Medulla oblongata (tissue), 1 donor: ENCODE results near the gene PLD5.
"Not testable (repeated sequence)": the region's sequence is repeated elsewhere in the genome, so short reads cannot be mapped to it uniquely, and the experiment has no call there.

Source experiments
- DNase-seq: peaks from one replicate; pipeline ENCODE4 v3.0.0-alpha.2; 2015; ENCODE audit errors: extremely low spot score

PLD5 gene

GRCh38 chr1:242178436-242178835, 346.1 kb downstream of the PLD5 start:
- DNase-seq = no peak

- no peak for DNase-seq
Measured at GRCh38 chr1:242162140-242162539, 362.4 kb downstream of the PLD5 start.

- peak; percentile 18 for DNase-seq
Measured at GRCh38 chr1:242147096-242147976, 377.2 kb downstream of the PLD5 start.

- DNase-seq = peak; percentile 12
Measured at GRCh38 chr1:242146652-242147051, 377.8 kb downstream of the PLD5 start.

GRCh38 chr1:242140836-242141235, 383.7 kb downstream of the PLD5 start:
- no peak for DNase-seq

GRCh38 chr1:242139986-242140385, 384.5 kb downstream of the PLD5 start:
- DNase-seq = no peak

GRCh38 chr1:242139442-242139841, 385.1 kb downstream of the PLD5 start:
- no peak for DNase-seq

GRCh38 chr1:242133796-242134195, 390.7 kb downstream of the PLD5 start:
- no peak for DNase-seq

GRCh38 chr1:242133351-242133750, 391.1 kb downstream of the PLD5 start:
- no peak for DNase-seq

GRCh38 chr1:242132121-242132817, 392.2 kb downstream of the PLD5 start:
- DNase-seq = no peak

GRCh38 chr1:242128951-242129502, 395.5 kb downstream of the PLD5 start:
- DNase-seq = peak; percentile 18

- no peak for DNase-seq
Measured at GRCh38 chr1:242120432-242120831, 404.1 kb downstream of the PLD5 start.

- DNase-seq = no peak
Measured at GRCh38 chr1:242100921-242101320, 423.6 kb downstream of the PLD5 start.

GRCh38 chr1:242097283-242097682, 427.2 kb downstream of the PLD5 start:
- DNase-seq = not testable (repeated sequence)

- DNase-seq = no peak
Measured at GRCh38 chr1:242093116-242093515, 431.4 kb downstream of the PLD5 start.

- peak; percentile 9 for DNase-seq
Measured at GRCh38 chr1:242089911-242090310, 434.6 kb downstream of the PLD5 start.

- DNase-seq = no peak
Measured at GRCh38 chr1:242088875-242089274, 435.6 kb downstream of the PLD5 start.

GRCh38 chr1:242086706-242087105, 437.8 kb downstream of the PLD5 start:
- no peak for DNase-seq

- no peak for DNase-seq
Measured at GRCh38 chr1:242086093-242086492, 438.4 kb downstream of the PLD5 start.

GRCh38 chr1:242083742-242084141, 440.8 kb downstream of the PLD5 start:
- no peak for DNase-seq

- no peak for DNase-seq
Measured at GRCh38 chr1:242081446-242081845, 443.1 kb downstream of the PLD5 start.

- DNase-seq = no peak
Measured at GRCh38 chr1:242065813-242066212, 458.7 kb downstream of the PLD5 start.

GRCh38 chr1:242062271-242062670, 462.2 kb downstream of the PLD5 start:
- DNase-seq = no peak
